NCI-H2107 treated with DMSO at 0.1 percent for 48 hours (cell line): ENCODE results near the gene SENP1.

Source experiments
- DNase-seq: peaks from one replicate; lab custom pipeline; 2025; ENCODE audit not compliant: unreplicated experiment; lab: John Stamatoyannopoulos, UW

Gene SENP1

GRCh38 chr12:48001505-48002413 lies 104.1 kb downstream of the SENP1 start:
- DNase-seq = peak; percentile 67

DNA sequence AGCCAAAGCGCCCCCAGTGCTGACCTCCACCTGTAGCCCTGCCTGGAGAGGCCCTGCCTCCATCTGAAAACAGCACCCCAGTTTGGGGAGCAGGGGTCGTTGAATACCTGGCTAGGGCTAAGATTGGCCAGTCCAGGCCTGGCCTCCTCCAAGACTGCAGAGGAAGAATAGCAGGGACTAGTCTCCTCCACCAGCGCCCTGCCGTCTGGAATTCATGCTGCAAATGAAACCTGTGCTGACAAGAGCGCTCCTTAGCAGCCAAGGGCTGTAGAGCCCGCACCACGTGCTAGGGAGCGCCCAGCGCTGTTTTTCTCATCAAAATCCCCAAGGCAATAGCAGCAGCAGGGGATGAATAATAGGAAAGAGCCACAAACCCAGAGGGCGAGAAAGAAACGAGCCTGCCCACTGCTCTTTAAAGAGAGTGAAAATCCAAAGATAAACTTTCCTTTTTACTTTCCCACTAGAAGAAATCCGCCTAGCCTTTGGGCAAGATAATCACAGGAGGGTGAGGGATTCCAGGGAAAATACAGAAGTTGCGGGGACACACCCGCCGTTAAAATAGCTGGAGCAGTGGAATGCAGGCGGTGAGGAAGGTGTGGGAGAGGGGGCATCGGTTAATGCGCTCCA lies 104.9 kb downstream of the SENP1 start:
- DNase-seq = peak; percentile 83

- no peak for DNase-seq
Measured at GRCh38 chr12:47999816-48000215, 106.1 kb downstream of the SENP1 start.

- DNase-seq = no peak
Measured at GRCh38 chr12:47997321-47997720, 108.6 kb downstream of the SENP1 start.

DNA sequence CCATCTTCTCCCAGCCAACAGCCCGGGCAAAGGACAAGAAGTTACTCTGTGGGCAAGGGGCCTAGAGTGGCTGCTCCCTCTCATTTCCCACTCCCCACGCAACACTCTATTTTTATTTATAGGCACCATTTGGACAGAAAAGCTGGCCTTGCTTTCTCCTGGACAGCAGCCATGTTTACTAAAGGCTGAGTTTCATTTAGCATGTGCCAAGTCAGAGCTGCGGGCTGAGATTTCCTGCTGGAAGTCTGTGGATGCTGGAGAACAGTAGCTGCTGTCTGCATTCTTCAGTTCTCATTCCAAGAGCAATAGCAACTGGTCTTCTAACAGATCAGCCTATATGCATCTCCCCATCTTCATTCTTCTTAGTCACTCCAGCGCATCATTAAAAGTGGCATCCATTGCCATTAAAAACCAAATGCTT lies 109.9 kb downstream of the SENP1 start:
- no peak for DNase-seq

- DNase-seq = no peak
Measured at GRCh38 chr12:47993491-47993890, 112.4 kb downstream of the SENP1 start.
